ENCODE measurements around the gene NOXRED1. TPM values are rescaled to one million over a fixed set of nuclear protein-coding genes. Genes with fewer than 3 reads are reported as not detected.

The NOXRED1 gene
- total RNA-seq, 1 experiment from 2014 or later: not detected

Other genes with a start within 250 kb of the NOXRED1 start
- gene TMEM63C, start 241.7 kb downstream of the NOXRED1 start, total RNA-seq (2014; rRNA removed; shearing (Covaris generic)): 0.77 and 1.3 TPM in 2 replicates
- not detected in 2 replicates for gene NGB, start 152.3 kb downstream of the NOXRED1 start, total RNA-seq (2014; rRNA removed; shearing (Covaris generic))
- 8.6 and 13.7 TPM in 2 replicates for gene POMT2, start 102.6 kb downstream of the NOXRED1 start, total RNA-seq (2014; rRNA removed; shearing (Covaris generic))
- 72.0 and 76.1 TPM in 2 replicates for gene GSTZ1, start 102.5 kb downstream of the NOXRED1 start, total RNA-seq (2014; rRNA removed; shearing (Covaris generic))
- gene TMED8, start 46.4 kb downstream of the NOXRED1 start, total RNA-seq (2014; rRNA removed; shearing (Covaris generic)): 7.0 and 8.5 TPM in 2 replicates
- gene SAMD15, start 46.1 kb downstream of the NOXRED1 start, total RNA-seq (2014; rRNA removed; shearing (Covaris generic)): 2.1 and 3.6 TPM in 2 replicates
- 21.6 and 28.1 TPM in 2 replicates for gene VIPAS39, start 34.1 kb upstream of the NOXRED1 start, total RNA-seq (2014; rRNA removed; shearing (Covaris generic))
- 224 and 235 TPM in 2 replicates for gene AHSA1, start 34.6 kb upstream of the NOXRED1 start, total RNA-seq (2014; rRNA removed; shearing (Covaris generic))
- gene ISM2, start 75.3 kb upstream of the NOXRED1 start, total RNA-seq (2014; rRNA removed; shearing (Covaris generic)): not detected in 2 replicates
- gene SPTLC2, start 193.1 kb upstream of the NOXRED1 start, total RNA-seq (2014; rRNA removed; shearing (Covaris generic)): 10.4 and 14.7 TPM in 2 replicates